K562 (cell line): ENCODE measurements around the gene DIPK1B. TPM values are rescaled to one million over a fixed set of nuclear protein-coding genes. Genes with fewer than 3 reads are reported as not detected.

Source experiments
- ATF1 ChIP-seq, 2 experiments: fragments of 450-650 bp in 1 of 2; IDR thresholded peaks; 2 replicates each; pipeline ENCODE4 v1.6.1; 2016; ENCODE audit warnings: missing compliant biosample characterization in 1 of 2, missing genetic modification characterization in 1 of 2
- CBX1 ChIP-seq: sonication (generic); IDR thresholded peaks from 2 replicates; pipeline ENCODE4 v1.6.1; 2016; ENCODE audit warnings: antibody characterized with exemption, low read depth, mild to moderate bottlenecking
- CHD1 ChIP-seq: fragments of 200-600 bp; sonication (generic); IDR thresholded peaks from one replicate; pipeline ENCODE4 v1.6.1; 2012; ENCODE audit warnings: mild to moderate bottlenecking, moderate library complexity, low read length, inconsistent platforms
- CREBBP ChIP-seq: IDR thresholded peaks from one replicate; pipeline ENCODE4 v1.6.1; 2012; ENCODE audit warnings: low read depth, mild to moderate bottlenecking, control low read depth, inconsistent platforms, low read length
- DPF2 ChIP-seq: fragments of 450-650 bp; IDR thresholded peaks from 2 replicates; pipeline ENCODE4 v1.6.1; 2016
- FIP1L1 ChIP-seq: fragments of 200-400 bp; formaldehyde crosslinking; IDR thresholded peaks from 2 replicates; pipeline ENCODE4 v1.6.1; 2018; ENCODE audit warnings: mild to moderate bottlenecking, low read depth, low read length; ENCODE audit not compliant: poor library complexity, severe bottlenecking
- FOXA3 ChIP-seq, 2 experiments: fragments of 450-650 bp in 1 of 2; sonication (generic) in 1 of 2; formaldehyde crosslinking; IDR thresholded peaks in 1 of 2; conservative IDR thresholded peaks in 1 of 2; 2 replicates each; pipeline versions ENCODE4 v1.4.0 to v1.8.0; 2020 to 2022; ENCODE audit warnings: mild to moderate bottlenecking in 2 of 2, missing genetic modification reagents in 1 of 2
- HMBOX1 ChIP-seq: sonication (generic); IDR thresholded peaks from 2 replicates; pipeline ENCODE4 v1.6.1; 2016
- KLF10 ChIP-seq: fragments of 250-450 bp; sonication (Bioruptor Pico); IDR thresholded peaks from 2 replicates; pipeline ENCODE4 v1.6.1; 2021; ENCODE audit warnings: matching md5 sums
- L3MBTL2 ChIP-seq: fragments of 450-650 bp; IDR thresholded peaks from 2 replicates; pipeline ENCODE4 v1.6.1; 2016; ENCODE audit warnings: mild to moderate bottlenecking, moderate library complexity
- MITF ChIP-seq: IDR thresholded peaks from 2 replicates; pipeline ENCODE4 v1.6.1; 2014; ENCODE audit warnings: antibody characterized with exemption
- RBM39 ChIP-seq: fragments of 200-400 bp; formaldehyde crosslinking; optimal IDR thresholded peaks from 2 replicates; pipeline ENCODE3; 2018; ENCODE audit warnings: low read depth, low read length
- RCOR1 ChIP-seq, 2 experiments: IDR thresholded peaks; 2 replicates each; pipeline ENCODE4 v1.6.1; 2012; ENCODE audit warnings: low read depth in 2 of 2, low read length in 2 of 2, borderline replicate concordance in 1 of 2, improper control_type of control experiment in 1 of 2
- SRSF1 ChIP-seq: fragments of 200-400 bp; formaldehyde crosslinking; IDR thresholded peaks from 2 replicates; pipeline ENCODE4 v1.6.1; 2017; ENCODE audit warnings: mild to moderate bottlenecking, low read depth, low read length, moderate library complexity
- TAF9B ChIP-seq: fragments of 450-650 bp; IDR thresholded peaks from 2 replicates; pipeline ENCODE4 v1.6.1; 2018; ENCODE audit warnings: mild to moderate bottlenecking; ENCODE audit not compliant: partially characterized antibody
- TBP ChIP-seq: optimal IDR thresholded peaks from 2 replicates; pipeline ENCODE3; 2011; ENCODE audit warnings: low read depth, low read length, improper control_type of control experiment
- TEAD4 ChIP-seq, 2 experiments: sonication (generic) in 1 of 2; formaldehyde crosslinking in 1 of 2; IDR thresholded peaks; 2 replicates each; pipeline versions ENCODE4 v1.6.1 to v1.8.0; 2012 to 2022; ENCODE audit warnings: borderline replicate concordance in 1 of 2, inconsistent platforms in 1 of 2, low read length in 1 of 2, mild to moderate bottlenecking in 1 of 2, missing genetic modification reagents in 1 of 2
- TFAP4 ChIP-seq: sonication (generic); formaldehyde crosslinking; IDR thresholded peaks from 2 replicates; pipeline ENCODE4 v1.8.0; 2022; ENCODE audit warnings: missing genetic modification reagents, mild to moderate bottlenecking, moderate library complexity, borderline replicate concordance
- TSC22D4 ChIP-seq: fragments of 450-650 bp; IDR thresholded peaks from 2 replicates; pipeline ENCODE4 v1.6.1; 2016; ENCODE audit warnings: missing genetic modification characterization, missing biosample characterization, control low read depth
- ZBTB12 ChIP-seq: fragments of 250-450 bp; sonication (Bioruptor Pico); IDR thresholded peaks from 2 replicates; pipeline ENCODE4 v1.4.0; 2020
- ZNF232 ChIP-seq: sonication (generic); formaldehyde crosslinking; IDR thresholded peaks from 2 replicates; pipeline ENCODE4 v1.8.0; 2022; ENCODE audit warnings: mild to moderate bottlenecking, missing genetic modification reagents
- ZNF24 ChIP-seq: fragments of 450-650 bp; IDR thresholded peaks from 2 replicates; pipeline ENCODE4 v1.6.1; 2016
- ZNF512 ChIP-seq: IDR thresholded peaks from 2 replicates; pipeline ENCODE4 v1.6.1; 2016; ENCODE audit warnings: missing genetic modification characterization, missing compliant biosample characterization
- ZSCAN29 ChIP-seq: fragments of 450-650 bp; IDR thresholded peaks from 2 replicates; pipeline ENCODE4 v1.6.1; 2017
- polyA plus RNA-seq, 8 experiments: library from polyadenylated mRNA; depleted of rRNA in 4 of 8; stranded (reverse) in 5 of 8; unstranded in 3 of 8; fragments of >200 nt; fragmentation: Nextera tagmentation in 2 of 8; fragmentation: Illumina TruSeq in 1 of 8; extraction: Ambion mirVana in 2 of 8; extraction: Trizol in 1 of 8; gene quantifications; 2 replicates each; pipeline versions ENCODE4 v1.2.1 to v1.2.3, GENCODE V29; 2011 to 2014; ENCODE audit warnings: inconsistent platforms in 1 of 8, missing spikeins in 1 of 8
- total RNA-seq, 7 experiments: library from RNA; depleted of rRNA in 6 of 7; stranded (reverse); fragments of >200 nt in 6 of 7; fragmentation: Illumina TruSeq in 2 of 7; extraction: Trizol in 2 of 7; gene quantifications; 2 replicates each; pipeline versions ENCODE4 v1.2.1 to v1.2.3, GENCODE V29; 2011 to 2021; ENCODE audit warnings: low replicate concordance in 1 of 7

DIPK1B gene
- total and polyA plus RNA-seq, 9 of the 15 experiments (the other 6 are each of a cell fraction or from before 2014, with no cell fraction given): 0.08 to 22.3 (median 5.9) TPM

- TF ChIP-seq RCOR1 (IDR thresholded peaks at IDR 0.05; ENCODE audit: borderline replicate concordance in 1 of 2, low read depth in 2 of 2, low read length in 2 of 2): peak in 1 of 2 experiments; percentile 64; a peak in 2 of 4 replicates
- TF ChIP-seq CHD1: no peak
- TF ChIP-seq RBM39: peak; percentile 60
- TF ChIP-seq ZBTB12 (CRISPR knock-in tag): no peak
- TF ChIP-seq ZSCAN29: peak; percentile 96
- peak; percentile 44 for TF ChIP-seq DPF2
- no peak for TF ChIP-seq ZNF512 (tag)
- TF ChIP-seq FIP1L1: no peak
- no peak for TF ChIP-seq MITF
- TF ChIP-seq ZNF232 (CRISPR knock-in tag): 0 out of 2 replicates have a peak, but pooled peaks have one; percentile 42
- TF ChIP-seq L3MBTL2: no peak
- no peak for TF ChIP-seq CBX1
- TF ChIP-seq ATF1 (CRISPR knock-in tag; IDR thresholded peaks at IDR 0.05): no peak
- TF ChIP-seq ATF1 (tag; IDR thresholded peaks at IDR 0.05): peak; percentile 63
- peak; percentile 64; the same call in 1 of the 2 replicates for TF ChIP-seq TFAP4 (CRISPR knock-in tag)
- no peak for TF ChIP-seq KLF10
- TF ChIP-seq CREBBP: no peak
- 0 out of 4 replicates have a peak, but pooled peaks of 1 of the 2 experiments have one; percentile 18 for TF ChIP-seq FOXA3 (CRISPR knock-in tag; conservative IDR thresholded peaks at IDR 0.05 in 1 of 2, IDR thresholded peaks at IDR 0.05 in 1 of 2)
- no peak for TF ChIP-seq TSC22D4
- TF ChIP-seq TEAD4 (IDR thresholded peaks at IDR 0.05; ENCODE audit: low read length): no peak
- TF ChIP-seq TEAD4 (CRISPR knock-in tag; IDR thresholded peaks at IDR 0.05; ENCODE audit: borderline replicate concordance): no peak
- no peak for TF ChIP-seq TBP
- no peak for TF ChIP-seq SRSF1
- no peak for TF ChIP-seq HMBOX1
- no peak for TF ChIP-seq TAF9B
- no peak for TF ChIP-seq ZNF24
Measured at GRCh38 chr9:136726631-136727191, 14.3 kb downstream of the DIPK1B start (continued).
